Lower leg skin (tissue), 4 donors: ENCODE results near the gene SNX1. TPM values are rescaled to one million over a fixed set of nuclear protein-coding genes. Genes with fewer than 3 reads are reported as not detected.
A peak's percentile ranks its signal among the peaks of the same experiment; 100 is the strongest.

ENCODE experiments used
- DNase-seq, 2 donors: peaks; one replicate each; pipeline ENCODE4 v3.0.0-alpha.2; 2019; ENCODE audit warnings: low spot score in 2 of 2
- H3K4me3 ChIP-seq: fragments of 200-600 bp; sonication (generic); 2 replicates; pipeline ENCODE4 v1.5.1; 2017; ENCODE audit warnings: mild to moderate bottlenecking, low read depth; ENCODE audit not compliant: poor library complexity, severe bottlenecking
- POLR2A ChIP-seq, 2 donors: fragments of 450-650 bp; IDR thresholded peaks; one replicate each; pipeline ENCODE4 v1.6.1; 2016 to 2017; ENCODE audit warnings: antibody characterized with exemption in 2 of 2, mild to moderate bottlenecking in 1 of 2, moderate library complexity in 1 of 2
- WGBS, 2 donors: methylation state at CpG; one replicate each; pipeline ENCODE4 v1.1.5; 2018; 5-methylcytosine and 5-hydroxymethylcytosine counted together
- intact Hi-C: fragments of 100-400 bp; cut with DNase I; formaldehyde crosslinking; loops from one replicate; pipeline ENCODE4 v1.15.0; 2023; ENCODE audit warnings: low total_unique reads
- total RNA-seq, 4 donors: library from RNA; depleted of rRNA; stranded (reverse); fragments of >200 nt; gene quantifications; one replicate each; pipeline ENCODE4 v1.1.0, GENCODE V29; 2016
- TF ChIP-seq, protein P1 (sequence below), 3 donors: fragments of 450-650 bp; IDR thresholded peaks; one replicate each; pipeline ENCODE4 v1.5.1; 2016; ENCODE audit warnings: antibody characterized with exemption in 3 of 3, mild to moderate bottlenecking in 3 of 3, moderate library complexity in 2 of 3

Gene SNX1
- total RNA-seq, 4 donors from 2014 or later, result 51.3 to 94.9 (median 65.7) TPM

DNA sequence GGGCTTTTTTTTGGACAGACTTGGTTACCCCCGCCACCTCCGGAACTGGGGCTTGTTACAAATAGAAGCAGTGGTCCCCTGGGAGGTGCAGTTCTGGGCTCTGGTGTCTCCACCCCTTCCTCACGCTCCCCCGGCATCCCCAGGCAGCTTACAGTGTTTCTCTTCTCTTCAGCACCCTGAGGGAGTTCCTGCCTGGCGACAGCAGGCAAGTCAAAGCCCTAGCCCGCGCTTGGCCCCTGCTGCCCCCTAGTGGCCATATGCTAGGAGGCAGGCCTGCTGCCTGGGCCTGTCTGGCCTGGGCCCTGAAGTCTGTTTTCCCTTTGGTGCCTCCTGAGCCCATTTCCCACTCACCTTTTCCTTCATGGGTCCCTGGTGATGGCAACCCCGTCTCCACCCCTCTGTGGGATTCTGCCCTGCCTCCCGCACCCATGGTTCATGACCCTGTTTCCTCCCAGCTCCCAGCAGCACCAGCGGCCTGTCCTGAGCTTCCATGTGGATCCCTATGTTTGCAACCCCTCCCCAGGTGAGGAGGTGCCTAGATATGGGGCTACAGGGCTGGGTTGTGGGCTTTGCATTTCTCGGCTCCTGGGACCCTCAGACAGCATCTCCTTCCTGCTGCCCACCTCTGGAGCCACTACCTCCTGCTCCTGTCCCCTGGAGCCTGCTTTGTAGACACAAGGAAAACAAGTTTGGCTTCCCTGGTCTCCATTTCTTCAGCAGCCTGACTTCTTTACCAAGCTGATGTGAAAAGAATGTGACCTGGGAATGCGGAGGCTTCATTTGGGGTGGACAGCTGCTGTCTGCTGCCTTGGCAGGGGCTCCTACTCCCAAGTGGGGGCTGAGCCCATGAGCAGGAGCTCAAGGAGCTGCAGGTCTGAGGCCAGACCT lies 57.9 kb downstream of the SNX1 start:
- intact Hi-C loops, result loop anchor here (10.0 kb wide), 1 partner anchor 59 kb away; the partner anchor contains the start of genes CIAO2A and SNX1
- 16 to 22% methylated on average over 12 of the region's 12 CpGs for WGBS, 2 donors
- TF ChIP-seq POLR2A (IDR thresholded peaks at IDR 0.05), result no peak
- TF ChIP-seq, protein P1, sequence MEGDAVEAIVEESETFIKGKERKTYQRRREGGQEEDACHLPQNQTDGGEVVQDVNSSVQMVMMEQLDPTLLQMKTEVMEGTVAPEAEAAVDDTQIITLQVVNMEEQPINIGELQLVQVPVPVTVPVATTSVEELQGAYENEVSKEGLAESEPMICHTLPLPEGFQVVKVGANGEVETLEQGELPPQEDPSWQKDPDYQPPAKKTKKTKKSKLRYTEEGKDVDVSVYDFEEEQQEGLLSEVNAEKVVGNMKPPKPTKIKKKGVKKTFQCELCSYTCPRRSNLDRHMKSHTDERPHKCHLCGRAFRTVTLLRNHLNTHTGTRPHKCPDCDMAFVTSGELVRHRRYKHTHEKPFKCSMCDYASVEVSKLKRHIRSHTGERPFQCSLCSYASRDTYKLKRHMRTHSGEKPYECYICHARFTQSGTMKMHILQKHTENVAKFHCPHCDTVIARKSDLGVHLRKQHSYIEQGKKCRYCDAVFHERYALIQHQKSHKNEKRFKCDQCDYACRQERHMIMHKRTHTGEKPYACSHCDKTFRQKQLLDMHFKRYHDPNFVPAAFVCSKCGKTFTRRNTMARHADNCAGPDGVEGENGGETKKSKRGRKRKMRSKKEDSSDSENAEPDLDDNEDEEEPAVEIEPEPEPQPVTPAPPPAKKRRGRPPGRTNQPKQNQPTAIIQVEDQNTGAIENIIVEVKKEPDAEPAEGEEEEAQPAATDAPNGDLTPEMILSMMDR (IDR thresholded peaks at IDR 0.05), result peak in 1 of 3 donors; percentile 69
- no peak overlapping the region for H3K4me3 ChIP-seq
- peak; percentile 83 to 97 for DNase-seq

DNA sequence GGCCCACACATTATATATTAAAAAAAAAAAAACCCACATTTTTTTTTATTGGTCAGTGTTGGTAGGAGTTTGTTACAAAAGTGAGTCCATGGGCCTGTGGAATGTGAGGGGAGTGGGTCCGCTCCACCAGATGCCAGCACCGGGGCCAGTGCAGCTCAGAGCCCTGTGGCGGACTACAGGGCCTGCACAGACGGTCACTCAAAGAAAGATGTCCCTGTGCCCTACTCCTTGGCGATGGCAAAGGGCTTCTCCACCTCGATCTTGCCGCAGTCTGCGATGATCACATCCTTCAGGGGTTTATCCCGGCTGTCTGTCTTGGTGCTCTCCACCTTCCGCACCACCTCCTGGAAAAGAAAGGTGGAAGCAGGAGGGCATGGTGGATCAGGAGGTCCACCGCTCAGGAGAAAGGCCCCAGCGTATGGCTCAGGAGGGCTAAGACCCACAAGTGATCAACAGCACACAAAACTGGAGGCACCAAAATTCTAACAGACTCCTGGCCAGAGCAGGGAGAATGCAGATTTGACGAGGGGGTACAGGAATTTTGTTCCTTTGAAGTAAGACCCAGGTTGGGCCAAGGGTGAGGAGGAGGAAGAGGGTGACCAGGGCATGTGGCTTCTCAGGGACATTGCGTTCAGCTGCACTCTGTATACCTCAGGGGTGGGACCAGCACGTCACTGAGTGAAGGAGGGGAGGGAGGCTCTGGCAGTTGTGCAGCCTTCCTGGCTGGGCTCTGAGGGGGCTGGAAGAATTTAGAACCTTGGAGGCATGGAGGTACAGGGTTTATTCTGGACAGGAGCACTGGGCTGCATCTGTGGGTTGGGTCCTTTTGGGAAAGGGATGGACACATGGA lies 60.2 kb downstream of the SNX1 start:
- intact Hi-C loops, result loop anchor here (5.0 to 10.0 kb wide), 2 partner anchors 61 to 409 kb away; partner anchors contain the start of genes CIAO2A and SNX1
- no peak overlapping the region for H3K4me3 ChIP-seq
- DNase-seq, result peak in 1 of 2 donors; percentile 68
- TF ChIP-seq, protein P1 (IDR thresholded peaks at IDR 0.05), result no peak
- no peak for TF ChIP-seq POLR2A (IDR thresholded peaks at IDR 0.05)
- WGBS, 2 donors, result 86 to 88% methylated on average over 15 of the region's 15 CpGs

DNA sequence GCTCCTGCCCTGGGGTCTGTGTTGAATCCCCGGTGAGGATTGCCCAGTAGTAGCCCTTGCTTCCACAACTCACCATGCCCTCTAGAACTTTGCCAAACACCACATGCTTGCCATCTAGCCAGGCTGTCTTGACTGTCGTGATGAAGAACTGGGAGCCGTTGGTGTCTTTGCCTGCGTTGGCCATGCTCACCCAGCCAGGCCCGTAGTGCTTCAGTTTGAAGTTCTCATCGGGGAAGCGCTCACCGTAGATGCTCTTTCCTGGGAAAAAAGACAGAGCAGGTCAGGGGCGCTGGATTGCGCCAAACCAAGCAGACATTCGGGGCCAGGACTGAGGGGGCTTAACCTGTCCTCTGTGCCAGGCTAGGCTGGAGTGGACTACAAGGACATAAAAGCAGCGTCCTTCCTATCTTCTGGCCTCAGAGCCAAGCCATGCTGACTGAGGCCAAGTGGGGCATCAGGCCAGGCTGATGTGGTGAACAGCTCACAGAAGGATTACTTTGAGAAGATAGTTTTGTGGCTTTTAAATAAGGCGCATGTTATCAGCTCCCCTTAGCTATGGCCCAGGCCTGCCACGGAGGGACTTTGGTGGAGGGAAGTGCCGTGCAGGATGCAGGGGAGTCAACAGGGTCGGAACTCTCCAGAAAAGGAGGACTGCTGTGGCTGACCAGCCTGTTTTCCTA lies 61.0 kb downstream of the SNX1 start:
- TF ChIP-seq, protein P1 (IDR thresholded peaks at IDR 0.05), result no peak
- TF ChIP-seq POLR2A (IDR thresholded peaks at IDR 0.05), result no peak
- DNase-seq, result peak in 1 of 2 donors; percentile 76
- 86 to 92% methylated on average over 16 of the region's 16 CpGs for whole genome bisulfite sequencing, 2 donors
- intact Hi-C loops, result loop anchor here (5.0 to 10.0 kb wide), 2 partner anchors 62 to 409 kb away; partner anchors contain the start of genes CIAO2A and SNX1
- no peak overlapping the region for H3K4me3 ChIP-seq

DNA sequence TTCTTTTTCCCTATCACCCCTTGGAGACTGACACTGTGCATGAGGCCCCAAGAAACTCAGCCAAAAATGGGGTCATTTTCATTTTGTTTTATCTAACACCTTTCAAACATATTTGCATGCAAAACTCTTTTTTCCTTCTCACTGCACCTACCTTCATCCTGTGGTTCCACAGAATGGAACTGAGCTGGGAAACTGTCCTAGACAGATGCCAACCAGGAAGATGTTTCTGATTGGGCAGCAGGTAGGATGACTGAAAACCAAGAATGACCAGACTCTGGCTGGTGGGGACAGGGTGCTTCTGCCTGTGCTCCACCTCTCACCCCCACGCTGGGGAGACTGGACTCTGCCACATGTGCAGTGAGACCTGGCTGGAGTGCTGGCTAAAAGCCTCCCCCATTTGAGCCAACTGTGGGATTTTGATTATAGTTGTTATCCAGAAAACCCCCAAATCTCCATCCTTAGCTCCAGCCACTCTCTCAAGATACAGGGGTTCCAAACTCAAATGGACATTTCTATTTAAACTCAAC lies 61.9 kb downstream of the SNX1 start:
- 92 to 100% methylated on average over 1 of the region's 1 CpG for WGBS, 2 donors
- peak in 1 of 2 donors; percentile 70 for DNase-seq
- intact Hi-C loops, result loop anchor here (5.0 to 10.0 kb wide), 2 partner anchors 63 to 410 kb away; partner anchors contain the start of genes CIAO2A and SNX1
- H3K4me3 ChIP-seq, result no peak overlapping the region
- TF ChIP-seq, protein P1 (IDR thresholded peaks at IDR 0.05), result no peak
- no peak for TF ChIP-seq POLR2A (IDR thresholded peaks at IDR 0.05)
